GM19397 (cell line): ENCODE data around the gene KRT76.
"Not testable (repeated sequence)": the region's sequence is repeated elsewhere in the genome, so short reads cannot be mapped to it uniquely, and the experiment has no call there.

Experiments used
- ATAC-seq: cut with Tn5 transposase; IDR thresholded peaks from one replicate; pipeline ENCODE4 v1.9.1; 2021; ENCODE audit warnings: mild to moderate bottlenecking, moderate library complexity; ENCODE audit not compliant: unreplicated experiment

Gene KRT76

GRCh38 chr12:52798671-52799504 is 21.7 kb upstream of the KRT76 start:
- no peak for ATAC-seq

GRCh38 chr12:52798003-52798670 is 21.0 kb upstream of the KRT76 start:
- no peak for ATAC-seq

GRCh38 chr12:52797529-52797894 is 20.4 kb upstream of the KRT76 start:
- ATAC-seq, result no peak

- ATAC-seq, result no peak
These were observed 19.8 kb upstream of the KRT76 start for GRCh38 chr12:52796839-52797528.

- no peak for ATAC-seq
These were observed 19.3 kb upstream of the KRT76 start for GRCh38 chr12:52796429-52796794.

- ATAC-seq, result no peak
These were observed 18.7 kb upstream of the KRT76 start, which contains the start of gene KRT3 for GRCh38 chr12:52795694-52796428. Gene KRT3 (minus strand): TSS chr12:52796117. CDS start chr12:52796042, 75 bp downstream.

GRCh38 chr12:52795332-52795674 is 18.2 kb upstream of the KRT76 start:
- not testable (repeated sequence) for ATAC-seq

- ATAC-seq, result no peak
These were observed 17.6 kb upstream of the KRT76 start for GRCh38 chr12:52794479-52795331.

GRCh38 chr12:52792185-52793029 is 15.3 kb upstream of the KRT76 start:
- no peak for ATAC-seq

- no peak for ATAC-seq
These were observed 14.4 kb upstream of the KRT76 start for GRCh38 chr12:52791271-52792184.

- ATAC-seq, result no peak
These were observed 13.5 kb upstream of the KRT76 start for GRCh38 chr12:52790427-52791270.

- no peak for ATAC-seq
These were observed 12.7 kb upstream of the KRT76 start for GRCh38 chr12:52789637-52790426.

GRCh38 chr12:52788876-52789636 is 11.9 kb upstream of the KRT76 start:
- ATAC-seq, result no peak

GRCh38 chr12:52788192-52788875 is 11.2 kb upstream of the KRT76 start:
- ATAC-seq, result no peak
